ENCODE data around the gene MGRN1.

The MGRN1 gene

DNA sequence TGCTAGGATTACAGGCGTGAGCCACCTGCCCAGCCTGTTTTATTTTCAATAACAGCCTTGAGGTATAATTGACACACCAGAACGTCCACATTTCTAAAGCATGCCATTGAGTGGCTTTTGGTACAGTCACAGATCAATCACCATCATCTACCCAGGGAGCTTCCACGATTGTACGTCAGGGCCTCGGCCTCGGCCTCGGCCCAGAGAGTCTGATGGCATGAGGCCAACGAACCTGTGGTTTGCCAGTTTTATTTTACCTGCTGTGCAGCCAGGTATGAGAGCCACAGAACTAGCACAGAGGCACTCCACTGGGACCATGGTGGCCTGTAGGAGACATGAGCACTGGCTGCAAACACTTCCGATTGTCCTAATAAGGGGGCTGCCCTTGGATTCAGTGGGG, 18.3 kb upstream of the MGRN1 start:
- no peak for DNase-seq

DNA sequence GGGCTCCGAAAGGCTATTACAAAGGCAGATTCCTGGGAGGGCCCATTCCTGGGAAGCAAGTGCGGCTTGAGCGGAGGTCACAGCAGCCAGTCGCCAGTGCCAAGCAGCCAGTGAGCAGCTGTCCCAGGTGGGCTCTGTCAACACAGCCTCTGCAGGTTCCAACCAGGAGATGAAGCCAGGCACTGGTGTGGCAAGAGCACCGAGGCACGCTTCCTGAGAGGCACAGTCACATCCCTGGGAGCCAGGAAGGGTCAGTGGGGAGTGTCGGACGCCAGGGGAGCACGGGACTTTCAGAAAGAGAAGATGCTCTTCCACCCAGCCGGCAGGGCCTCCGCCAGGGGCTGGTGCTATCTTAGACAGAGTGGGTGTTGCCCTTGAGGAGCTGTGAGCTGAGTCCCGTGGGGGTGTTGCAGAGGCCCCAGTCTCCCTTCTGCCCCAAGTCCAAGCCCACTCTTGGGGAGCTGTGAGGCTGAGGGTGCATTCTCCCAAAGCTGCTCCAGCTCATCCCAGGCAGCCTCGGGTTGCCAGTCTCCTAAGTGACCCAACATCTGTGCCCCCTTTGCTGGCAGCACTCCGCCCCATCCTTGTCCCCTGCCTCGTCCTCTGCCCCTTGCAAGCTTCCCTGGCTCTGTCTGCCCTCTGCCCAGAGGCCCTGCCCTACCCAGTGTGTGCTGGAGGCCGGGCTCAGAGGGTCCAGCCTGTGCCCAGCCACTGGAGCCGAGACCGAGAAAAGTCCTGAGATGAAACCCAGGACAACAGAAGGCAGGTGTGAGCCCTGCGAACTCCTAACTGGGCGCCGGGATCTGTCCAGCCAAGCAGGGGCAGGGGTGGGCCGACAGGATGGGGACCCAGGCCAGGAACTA, 16.6 kb upstream of the MGRN1 start:
- no peak for DNase-seq

DNA sequence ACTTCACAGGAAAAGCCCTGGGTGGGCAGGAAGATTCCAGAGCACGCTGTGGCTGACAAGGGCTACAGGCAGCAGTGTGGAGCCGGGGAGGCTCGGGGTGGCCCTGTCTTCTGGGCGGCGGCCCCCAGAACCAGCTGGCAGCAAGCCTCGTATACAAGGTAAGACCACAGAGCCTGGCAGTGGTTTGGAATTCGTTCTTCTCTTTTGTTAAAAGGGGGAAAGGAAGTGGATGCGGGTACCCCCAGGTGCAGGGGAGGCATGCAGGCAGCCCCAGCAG, 16.0 kb upstream of the MGRN1 start:
- DNase-seq: no peak

DNA sequence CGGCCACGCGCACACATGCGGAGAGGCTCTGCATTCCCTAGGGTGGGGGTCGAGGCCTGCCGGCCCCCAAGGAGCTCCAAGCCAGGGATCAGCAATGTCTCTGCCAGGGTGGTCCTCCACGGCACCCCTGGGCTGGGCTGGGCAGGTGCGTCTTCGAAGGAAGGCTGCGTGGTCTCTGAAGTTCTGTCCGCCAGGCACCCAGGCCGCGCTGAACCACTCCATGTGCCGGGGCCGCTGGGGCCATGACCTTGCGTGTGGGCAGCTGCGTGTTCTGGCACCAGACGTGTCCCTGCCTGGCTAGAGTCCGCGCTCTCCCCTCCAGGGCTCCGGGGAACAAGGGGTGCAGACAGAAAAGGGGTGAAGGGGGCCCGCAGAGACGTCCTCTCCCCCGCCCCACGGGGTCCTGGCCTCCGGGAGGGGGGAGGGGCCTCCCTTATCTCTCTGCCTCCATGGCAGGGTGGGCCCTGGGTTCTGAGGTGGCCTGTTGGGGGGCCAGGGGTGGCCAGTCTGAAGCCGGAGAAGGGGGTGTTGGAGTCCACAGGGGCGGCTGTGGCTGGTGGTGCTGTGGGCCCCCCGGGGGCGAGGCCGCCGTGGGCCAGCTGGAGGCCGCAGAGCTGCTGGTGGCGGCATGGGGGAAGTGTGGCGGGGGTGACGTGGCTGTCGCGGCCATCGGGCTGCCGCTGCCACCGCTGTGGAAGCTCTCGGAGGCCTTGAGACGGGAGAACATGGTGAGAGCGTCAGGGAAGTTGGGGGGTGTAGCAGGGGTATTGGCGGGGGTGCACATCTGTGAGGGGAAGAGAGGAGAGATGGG, 15.2 kb upstream of the MGRN1 start:
- no peak for DNase-seq

DNA sequence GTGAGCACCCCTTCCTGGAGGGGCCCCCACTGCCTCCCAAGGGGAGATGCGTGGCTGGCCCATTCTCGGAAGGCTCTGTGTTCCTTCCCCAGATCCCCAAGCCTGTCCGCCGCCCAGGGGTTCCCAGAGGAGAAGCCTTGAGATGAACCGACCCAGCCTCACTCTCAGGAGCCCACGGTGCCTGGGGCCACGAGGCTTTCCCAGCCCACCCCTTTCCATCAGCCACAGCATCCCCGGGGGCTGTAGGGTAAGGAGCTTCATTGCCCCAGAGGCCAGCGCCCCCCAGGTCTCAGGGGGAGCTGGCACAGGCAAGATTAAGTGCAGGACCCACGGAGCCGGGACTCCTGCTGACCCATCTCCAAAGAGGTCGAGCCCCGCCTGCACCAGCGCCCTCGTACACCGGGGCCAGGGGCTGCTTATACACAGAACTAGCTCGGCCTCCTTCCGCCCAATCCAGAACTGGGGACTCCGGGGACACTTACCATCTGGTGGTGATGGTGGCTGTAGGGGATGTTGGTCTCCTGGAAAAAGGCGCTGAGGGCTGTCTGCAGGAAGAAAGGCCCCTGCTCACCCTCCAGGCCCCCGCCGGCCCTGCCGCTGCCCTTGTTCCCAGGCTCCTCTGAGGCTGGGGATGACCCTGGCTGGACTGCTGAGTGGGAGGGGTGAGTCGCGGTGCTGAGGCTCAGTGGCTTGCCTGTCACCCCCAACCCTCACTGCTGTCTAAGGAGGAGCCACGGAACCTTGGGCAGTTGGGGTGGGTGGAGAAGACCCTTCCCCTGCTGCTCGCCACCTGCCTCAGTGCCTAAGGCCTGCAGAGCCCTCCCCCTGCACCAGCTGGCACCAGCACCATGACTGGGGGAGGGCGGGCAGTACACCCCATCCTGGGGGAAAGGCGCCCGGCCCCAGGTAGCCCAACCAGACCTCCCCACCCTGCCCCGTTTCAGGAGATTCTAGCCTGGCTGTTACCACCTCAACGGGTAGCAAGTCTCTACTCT, 14.3 kb upstream of the MGRN1 start:
- no peak for DNase-seq

DNA sequence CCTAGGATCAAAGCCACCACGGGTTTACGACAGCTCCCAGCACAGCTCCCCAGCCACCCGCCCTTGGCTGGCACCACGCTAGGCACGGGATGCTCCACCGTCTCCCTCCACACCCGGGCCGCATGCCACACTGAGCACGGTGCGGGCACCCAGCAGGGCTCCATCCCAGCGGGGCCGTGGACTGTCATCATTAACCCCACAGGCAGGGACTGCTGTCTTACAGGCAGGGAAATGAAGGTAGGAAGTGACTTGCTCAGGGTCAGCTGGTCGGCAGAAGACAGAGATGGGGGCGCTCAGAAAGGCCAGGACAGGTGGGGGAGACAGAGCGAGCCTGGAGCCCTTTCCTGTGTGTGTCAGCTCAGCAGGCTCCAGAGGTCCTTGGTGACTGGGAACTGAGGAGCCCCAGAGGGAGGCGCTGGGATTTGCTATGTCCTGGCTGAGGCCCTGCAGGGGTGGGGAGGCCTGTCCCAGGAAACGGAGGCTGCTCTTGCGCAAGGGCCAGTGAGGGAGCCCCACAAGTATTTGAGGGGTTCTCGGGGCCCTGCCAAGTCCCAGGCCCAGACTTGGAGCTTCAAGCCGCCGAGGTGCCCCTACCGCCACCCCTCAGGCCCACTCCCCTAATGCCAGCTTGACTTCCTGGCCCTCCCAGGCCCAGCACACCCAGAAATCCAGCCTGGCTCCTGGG, 13.1 kb upstream of the MGRN1 start:
- DNase-seq: no peak

DNA sequence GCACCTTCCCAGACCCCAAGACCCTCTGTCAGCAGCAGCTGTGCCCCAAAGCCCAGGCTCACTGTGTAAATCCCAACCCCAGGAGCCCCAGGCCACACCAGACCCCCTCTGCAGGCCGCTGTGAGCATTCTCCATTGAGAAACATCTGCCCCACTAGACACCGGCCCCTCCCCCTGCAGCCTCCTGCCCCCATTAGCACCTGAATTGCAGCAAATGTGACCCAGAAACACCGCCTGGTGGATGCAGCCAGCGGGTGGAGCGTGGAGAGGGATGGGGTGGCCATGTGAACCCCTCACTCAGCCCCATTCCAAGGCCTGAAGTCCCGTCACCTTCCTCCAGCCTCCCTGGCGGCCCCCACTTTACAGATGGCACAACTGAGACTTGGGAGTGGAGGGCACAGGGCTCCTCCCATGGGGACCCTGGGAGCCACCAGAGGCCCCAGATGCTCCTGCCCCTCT, 12.1 kb upstream of the MGRN1 start:
- DNase-seq: peak; percentile 57

DNA sequence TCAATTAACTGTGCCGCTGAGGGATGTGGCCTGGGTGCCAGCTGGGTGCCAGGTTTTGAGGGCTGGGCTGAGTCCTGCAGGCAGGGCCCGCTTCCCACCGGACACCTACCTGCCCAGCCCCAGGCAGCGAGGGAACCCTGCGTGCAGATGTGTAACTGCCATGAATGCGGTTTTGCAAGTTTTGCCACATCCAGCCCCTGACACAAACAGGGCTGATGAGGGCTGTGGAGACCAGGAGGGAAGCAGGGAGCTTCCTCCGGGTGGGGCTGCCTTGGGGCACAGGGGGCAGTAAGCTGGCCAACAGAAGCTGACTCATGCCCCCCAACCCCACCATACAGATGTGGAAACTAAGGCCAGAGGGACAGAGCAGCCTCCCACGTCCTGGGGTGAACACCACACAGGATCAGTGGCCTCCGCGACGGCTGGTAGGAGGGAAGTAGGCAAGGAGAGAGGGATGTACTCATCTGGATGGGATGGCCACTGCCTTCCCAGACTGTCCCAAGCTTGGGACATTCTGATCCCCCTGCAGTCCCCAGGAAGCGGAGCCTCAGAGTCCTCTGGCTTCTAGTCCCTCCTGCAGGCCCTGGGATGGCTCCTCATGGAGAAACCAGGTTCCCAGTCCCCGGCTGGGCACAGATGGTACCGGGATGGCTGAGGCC, 11.5 kb upstream of the MGRN1 start:
- no peak for DNase-seq

DNA sequence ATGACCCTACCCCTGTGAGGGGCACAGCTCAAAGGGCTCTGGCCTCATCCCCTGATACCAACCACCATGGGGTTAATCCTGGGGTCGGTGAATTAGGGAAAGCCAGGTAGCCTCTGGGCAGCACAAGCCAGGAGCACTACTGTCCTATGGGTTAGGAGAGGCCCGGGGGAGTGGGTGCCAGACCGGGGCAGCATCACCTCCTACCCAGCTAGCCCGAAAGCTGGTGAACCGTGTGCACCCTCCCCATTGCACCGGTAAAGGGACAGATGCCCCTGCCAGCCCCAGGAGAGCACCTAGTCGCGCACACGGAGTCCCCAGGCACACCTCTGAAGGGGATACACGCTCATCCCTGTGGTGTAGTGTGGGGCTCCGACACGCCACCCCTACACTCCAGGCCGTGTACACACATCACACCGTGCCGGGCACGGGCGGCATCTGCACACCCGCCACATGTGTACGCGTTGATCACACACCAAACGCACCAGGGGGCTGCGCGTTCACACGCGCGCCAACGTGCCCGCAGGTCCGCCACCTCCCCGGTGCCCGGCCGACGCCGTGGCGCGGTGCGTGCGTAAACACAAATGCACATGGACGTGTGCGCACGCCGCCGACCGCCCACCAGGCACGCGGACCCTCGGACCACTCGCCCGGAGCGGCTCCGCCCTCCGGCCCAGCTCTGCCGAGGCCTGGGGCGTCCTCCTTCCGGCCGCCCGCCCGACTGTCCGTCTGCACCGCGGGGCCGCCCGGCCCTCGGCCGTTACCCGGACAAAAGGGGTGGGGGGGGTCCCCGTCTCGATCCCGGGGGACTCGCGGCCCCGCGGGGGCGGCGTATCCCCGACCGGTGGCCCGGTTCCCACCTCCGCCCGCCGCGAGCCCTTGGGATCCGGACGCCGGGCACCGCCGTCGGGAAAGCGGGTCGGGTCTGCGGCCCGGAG, 10.7 kb upstream of the MGRN1 start:
- peak; percentile 58 for DNase-seq

DNA sequence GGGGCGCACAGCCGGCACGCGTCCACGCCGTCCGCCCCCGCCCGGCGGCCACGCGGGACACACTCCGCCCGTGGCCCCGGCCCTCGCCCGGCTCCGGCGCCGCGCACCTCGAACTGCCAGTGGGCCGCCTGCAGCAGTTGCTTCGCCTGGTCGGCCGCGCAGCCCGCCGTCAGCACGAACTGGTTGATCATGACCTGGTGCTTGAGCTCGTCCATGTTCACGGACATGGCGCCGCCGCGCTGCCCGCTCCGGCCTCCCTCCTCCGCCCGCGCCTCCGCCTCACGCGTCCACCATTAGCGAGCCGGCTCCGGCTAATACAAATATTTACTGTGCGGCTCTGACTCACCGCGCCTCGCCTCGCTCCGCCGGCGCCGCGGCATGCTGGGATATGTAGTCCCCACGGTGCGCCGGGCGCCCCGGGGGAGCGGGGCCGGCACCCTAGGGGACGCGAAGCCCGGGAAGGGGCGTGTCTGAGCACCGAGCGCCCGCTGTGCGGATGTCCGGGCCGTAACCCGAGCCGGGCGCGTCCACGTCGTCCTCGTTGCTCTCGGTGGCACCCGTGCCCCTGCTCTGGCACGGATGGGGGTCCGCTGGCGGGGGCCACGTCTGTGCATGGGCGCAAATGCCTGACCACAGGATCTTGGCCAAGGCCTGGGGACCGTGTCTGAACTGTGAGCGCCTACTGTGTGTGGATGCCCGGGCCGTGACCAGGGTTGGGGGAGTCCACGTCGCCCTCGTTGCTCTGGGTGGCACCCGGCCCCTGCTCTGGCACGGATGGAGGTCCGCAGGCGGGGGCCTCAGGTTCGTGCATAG, 9.8 kb upstream of the MGRN1 start, which contains the start of gene UBALD1:
Gene UBALD1 (minus strand): TSS at position 318 of the 813 bp plus-strand sequence. CDS start 91 bp downstream, at position 227.
- DNase-seq: peak; percentile 91

DNA sequence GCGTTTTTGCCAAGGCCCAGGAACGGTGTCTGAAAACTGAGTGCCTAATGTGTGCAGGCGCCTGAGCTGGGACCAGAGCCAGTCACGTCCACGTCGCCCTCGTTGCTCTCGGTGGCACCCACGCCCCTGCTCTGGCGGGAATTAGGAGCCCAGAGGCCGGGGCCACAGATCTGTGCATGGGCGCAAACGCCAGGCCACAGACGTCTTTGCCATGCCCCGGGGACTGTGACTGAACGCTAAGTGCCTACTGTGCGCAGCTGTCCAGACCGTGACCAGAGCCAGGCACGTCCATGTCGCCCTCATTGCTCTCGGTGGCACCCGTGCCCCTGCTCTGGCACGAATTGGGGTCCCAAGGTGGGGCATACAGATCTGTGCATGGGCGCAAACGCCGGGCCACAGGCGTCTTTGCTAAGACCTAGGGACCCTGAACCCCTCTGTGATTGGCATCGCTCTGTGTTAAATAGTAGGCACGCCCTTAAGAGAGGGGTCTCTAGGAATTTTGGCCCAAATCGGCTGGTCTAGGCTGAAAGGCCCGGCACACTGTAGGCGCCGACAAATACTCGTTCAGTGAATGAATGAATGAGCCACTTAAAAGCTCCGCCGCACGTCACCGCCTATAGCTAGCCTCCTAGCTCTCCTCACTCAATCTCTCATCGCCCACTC, 9.1 kb upstream of the MGRN1 start:
- DNase-seq: no peak

DNA sequence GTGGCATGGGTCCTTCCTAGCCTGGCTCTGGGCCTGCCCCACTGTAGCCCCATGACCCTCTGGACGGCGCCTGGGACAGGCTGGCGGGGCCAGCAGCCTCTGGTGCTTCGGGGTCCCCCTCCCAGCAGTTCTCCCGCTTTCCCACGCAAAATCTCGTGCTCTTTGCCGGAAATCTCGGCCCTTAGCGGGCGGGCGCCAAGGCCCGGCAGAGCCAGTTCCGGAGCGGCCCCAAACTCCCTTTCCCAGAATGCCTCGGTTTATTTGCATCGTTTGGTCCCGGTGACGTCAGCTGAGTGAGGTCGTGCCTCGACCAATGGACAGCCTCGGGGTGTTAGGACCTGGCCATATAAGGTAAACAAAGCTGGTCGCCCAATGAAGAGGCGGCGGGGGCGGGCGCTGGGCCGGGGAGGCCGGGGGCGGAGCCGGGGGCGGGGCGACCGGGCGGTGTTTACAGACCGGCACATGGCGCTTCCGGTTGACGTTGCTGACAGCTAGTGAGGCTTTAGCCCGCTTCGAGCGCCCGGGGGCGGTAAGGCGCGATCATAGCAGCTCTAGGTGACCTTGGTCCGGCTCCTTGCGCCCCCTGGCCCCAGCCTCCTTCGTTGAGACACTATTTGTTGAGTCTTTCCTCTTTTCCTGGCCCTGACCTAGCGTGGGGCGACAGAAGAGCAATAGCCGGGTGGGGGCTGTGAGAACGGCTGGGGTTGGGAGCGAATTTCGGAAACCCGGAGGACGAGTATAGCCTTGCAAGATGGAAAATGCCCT, 8.4 kb upstream of the MGRN1 start:
- DNase-seq: peak; percentile 100

DNA sequence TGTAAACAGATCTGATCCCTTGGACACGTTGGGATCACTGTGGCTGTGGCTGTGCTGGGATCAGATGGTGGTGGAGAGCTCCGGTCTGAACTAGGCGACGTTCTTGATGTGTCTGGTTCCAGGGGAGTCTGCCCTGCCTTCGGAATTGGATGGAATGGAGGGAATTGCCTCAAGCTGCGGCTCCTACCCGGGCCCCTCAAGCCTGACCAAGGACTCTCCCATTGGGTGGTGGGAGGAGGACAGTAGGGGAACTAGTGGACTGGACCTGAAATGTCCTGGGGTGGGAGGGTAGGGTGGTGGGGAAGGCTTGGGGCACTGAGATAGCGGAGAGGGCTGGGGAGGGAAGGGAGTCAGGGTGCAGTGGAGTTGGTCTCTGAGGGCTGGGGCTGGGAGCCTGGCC, 6.7 kb upstream of the MGRN1 start:
- DNase-seq: no peak

DNA sequence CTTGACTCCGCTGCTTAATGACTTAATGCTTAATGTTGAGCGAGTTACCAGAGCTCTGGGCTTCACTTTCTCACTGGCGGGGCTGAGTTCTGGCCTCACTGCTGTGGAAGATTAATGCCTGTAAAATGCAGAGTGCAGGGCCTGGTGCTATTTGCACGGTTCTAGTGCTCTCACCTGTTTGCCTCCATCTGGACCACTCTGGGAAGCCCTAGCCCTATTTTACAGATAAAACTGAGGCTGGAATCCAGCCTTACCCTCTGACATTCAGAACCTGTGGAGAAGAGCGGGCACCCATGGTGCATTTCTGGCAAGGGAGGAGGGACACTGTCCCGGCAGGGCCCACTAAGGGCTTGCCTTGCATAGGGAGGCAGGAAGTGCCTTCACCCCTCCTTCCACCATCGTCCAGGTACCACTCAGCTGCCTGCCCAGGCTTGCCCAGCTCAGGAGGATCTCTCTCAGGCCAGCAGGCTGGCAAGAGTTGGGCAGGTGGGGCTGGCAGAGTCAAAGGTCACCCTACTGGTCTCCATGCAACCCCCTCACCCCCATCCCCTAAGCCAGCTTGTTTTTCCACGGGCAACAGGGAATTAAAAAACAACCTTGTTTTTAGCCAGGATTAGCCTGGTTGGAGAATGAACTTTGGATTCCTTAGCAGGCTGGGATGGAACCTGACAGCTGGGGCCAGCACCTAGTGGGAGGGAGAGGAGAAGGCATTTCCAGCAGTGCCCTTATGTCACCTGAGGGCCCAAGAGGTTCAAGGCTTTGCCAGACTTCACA, 5.8 kb upstream of the MGRN1 start:
- DNase-seq: peak; percentile 71

DNA sequence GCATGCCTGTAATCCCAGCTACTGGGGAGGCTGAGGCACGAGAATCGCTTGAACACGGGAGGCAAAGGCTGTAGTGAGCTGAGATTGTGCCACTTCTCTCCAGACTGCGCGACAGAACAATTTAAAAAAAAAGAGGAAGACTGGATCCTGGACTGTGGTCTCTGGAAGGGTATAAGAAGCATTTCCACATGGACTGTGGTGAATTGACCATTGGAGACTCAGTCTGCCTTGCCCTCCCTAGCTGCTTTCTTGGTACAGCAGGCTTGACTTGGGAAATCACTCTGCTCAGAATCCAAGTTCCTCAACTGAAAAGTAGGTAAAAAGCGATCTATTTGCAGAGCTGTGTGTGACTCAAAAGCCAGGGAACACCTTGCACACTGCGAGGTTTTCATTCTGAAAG, 1.0 kb upstream of the MGRN1 start:
- DNase-seq: no peak

DNA sequence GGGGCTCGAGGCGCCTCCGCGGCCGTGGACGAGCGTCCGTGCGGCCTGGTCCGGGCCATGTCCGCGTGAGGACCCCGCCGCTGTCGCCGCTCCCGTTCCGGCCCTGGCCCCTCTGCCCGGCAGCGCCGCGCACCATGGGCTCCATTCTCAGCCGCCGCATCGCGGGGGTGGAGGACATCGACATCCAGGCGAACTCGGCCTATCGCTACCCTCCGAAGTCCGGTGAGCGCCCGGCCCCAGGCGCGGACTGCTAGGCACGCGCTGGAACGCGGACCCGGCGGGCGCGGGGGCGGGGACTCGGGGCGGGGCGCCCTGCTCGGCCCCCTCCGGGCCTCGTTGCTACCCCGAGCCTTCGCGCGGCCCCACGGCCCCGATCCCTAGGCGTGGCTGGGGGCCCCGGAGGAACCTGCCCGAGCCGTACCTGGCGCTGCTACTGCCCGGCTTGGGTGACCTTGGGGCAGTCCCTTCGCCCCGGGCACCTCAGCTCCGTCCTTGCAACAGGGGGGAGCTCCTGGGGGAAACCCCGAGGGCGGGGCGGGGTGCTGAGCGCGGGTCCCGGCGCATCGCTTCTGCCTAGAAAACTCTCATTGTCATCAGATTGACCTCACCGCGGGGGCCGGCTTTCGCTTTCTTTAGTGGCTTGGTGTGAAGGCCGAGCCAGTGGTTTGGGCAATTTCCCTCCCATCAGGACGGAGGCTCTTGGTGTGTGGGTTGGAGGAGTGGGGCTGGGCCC, 367 bp downstream of the MGRN1 start:
- peak; percentile 47 for DNase-seq

All from NCI-H82 (cell line).